IMR-90 (cell line): Measurements from ENCODE around the gene STX5. TPM values are rescaled to one million over a fixed set of nuclear protein-coding genes. Genes with fewer than 3 reads are reported as not detected.
"Not testable (repeated sequence)": the region's sequence is repeated elsewhere in the genome, so short reads cannot be mapped to it uniquely, and the experiment has no call there.

Experiments
- ATAC-seq: fragments of 200-7000 bp; cut with Tn5 transposase; 2 replicates; pipeline ENCODE4 v1.9.1; 2020; ENCODE audit warnings: low read depth, mild to moderate bottlenecking, moderate library complexity
- BruUV-seq: library from RNA; stranded (reverse); fragments of 400-500 nt; replicated peaks from 2 replicates; lab custom pipeline; 2021; lab: Mats Ljungman, UMichigan
- CTCF ChIA-PET: fragments of 300-600 bp; formaldehyde crosslinking; extraction: SDS; loops from one replicate; lab custom pipeline; 2021; ENCODE audit warnings: antibody characterized with exemption; lab: Yijun Ruan, JAX
- POLR2A ChIA-PET: fragments of 300-600 bp; sonication (Branson Sonifier 250); formaldehyde crosslinking; loops from one replicate; lab custom pipeline; 2022; ENCODE audit warnings: antibody characterized with exemption; ENCODE audit not compliant: unreplicated experiment; lab: Charles Lee
- DNase-seq: peaks from one replicate; pipeline ENCODE4 v3.0.0; 2013
- H2AFZ ChIP-seq: replicated peaks from 2 replicates; pipeline ENCODE3; 2013; ENCODE audit warnings: low read length, mild to moderate bottlenecking; ENCODE audit not compliant: poor library complexity
- H2AK5ac ChIP-seq: 2 replicates; pipeline ENCODE4 v1.6.1; 2013; ENCODE audit warnings: low read depth, low read length, inconsistent platforms
- H2AK9ac ChIP-seq: replicated peaks from 2 replicates; pipeline ENCODE3; 2013; ENCODE audit warnings: mild to moderate bottlenecking, low read depth, low read length, moderate library complexity; ENCODE audit not compliant: poor library complexity
- H2BK120ac ChIP-seq: 2 replicates; pipeline ENCODE4 v1.6.1; 2013; ENCODE audit warnings: low read depth, low read length, inconsistent platforms
- H2BK15ac ChIP-seq: 3 replicates; pipeline ENCODE4 v1.6.1; 2013; ENCODE audit warnings: low read depth, low read length, inconsistent platforms
- H2BK20ac ChIP-seq: 2 replicates; pipeline ENCODE4 v1.6.1; 2013; ENCODE audit warnings: low read depth, mild to moderate bottlenecking, inconsistent platforms, low read length, moderate library complexity
- H2BK5ac ChIP-seq: 2 replicates; pipeline ENCODE4 v1.6.1; 2013; ENCODE audit warnings: mild to moderate bottlenecking, low read depth, low read length, inconsistent platforms; ENCODE audit not compliant: poor library complexity, severe bottlenecking
- H3K14ac ChIP-seq: replicated peaks from 2 replicates; pipeline ENCODE4 v1.6.1; 2013; ENCODE audit warnings: low read depth, low read length, inconsistent platforms
- H3K18ac ChIP-seq: 2 replicates; pipeline ENCODE4 v1.6.1; 2013; ENCODE audit warnings: low read depth, low read length, control low read depth
- H3K23ac ChIP-seq: 2 replicates; pipeline ENCODE4 v1.6.1; 2013; ENCODE audit warnings: low read depth, low read length, inconsistent platforms
- H3K27ac ChIP-seq: 2 replicates; pipeline ENCODE4 v1.5.1; 2013; ENCODE audit warnings: mild to moderate bottlenecking, control low read depth, low read length; ENCODE audit not compliant: insufficient read depth
- H3K27me3 ChIP-seq: 2 replicates; pipeline ENCODE4 v1.6.1; 2013; ENCODE audit warnings: low read length; ENCODE audit not compliant: control insufficient read depth, insufficient read depth
- H3K36me3 ChIP-seq: 2 replicates; pipeline ENCODE4 v1.6.1; 2013; ENCODE audit warnings: low read length, mixed read lengths; ENCODE audit not compliant: control insufficient read depth, insufficient read depth
- H3K4ac ChIP-seq: 2 replicates; pipeline ENCODE4 v1.6.1; 2013; ENCODE audit warnings: low read depth, low read length, inconsistent platforms
- H3K4me1 ChIP-seq: 2 replicates; pipeline ENCODE4 v1.6.1; 2013; ENCODE audit warnings: low read length, mixed read lengths; ENCODE audit not compliant: control insufficient read depth, insufficient read depth
- H3K4me2 ChIP-seq: 2 replicates; pipeline ENCODE4 v1.6.1; 2013; ENCODE audit warnings: low read depth, mild to moderate bottlenecking, control low read depth, low read length, moderate library complexity
- H3K4me3 ChIP-seq: 2 replicates; pipeline ENCODE4 v1.5.1; 2013; ENCODE audit warnings: low read depth, mild to moderate bottlenecking, control low read depth, low read length, moderate library complexity; ENCODE audit not compliant: insufficient read depth
- H3K56ac ChIP-seq: 2 replicates; pipeline ENCODE4 v1.6.1; 2013; ENCODE audit warnings: low read length, inconsistent platforms; ENCODE audit not compliant: insufficient read depth; ENCODE audit errors: extremely low read depth
- H3K79me1 ChIP-seq, 2 experiments: 2 replicates each; pipeline ENCODE4 v1.6.1; 2013; ENCODE audit warnings: low read length in 2 of 2, inconsistent platforms in 1 of 2, low read depth in 1 of 2
- H3K9ac ChIP-seq: 2 replicates; pipeline ENCODE4 v1.6.1; 2013; ENCODE audit warnings: low read depth, low read length, control low read depth
- H3K9me1 ChIP-seq: 2 replicates; pipeline ENCODE4 v1.6.1; 2013; ENCODE audit warnings: low read length, inconsistent platforms; ENCODE audit not compliant: insufficient read depth
- H3K9me3 ChIP-seq: 2 replicates; pipeline ENCODE4 v1.6.1; 2013; ENCODE audit warnings: low read length; ENCODE audit not compliant: control insufficient read depth, insufficient read depth
- H4K20me1 ChIP-seq: 2 replicates; pipeline ENCODE4 v1.6.1; 2013; ENCODE audit warnings: low read length, inconsistent platforms; ENCODE audit not compliant: insufficient read depth
- H4K5ac ChIP-seq: 2 replicates; pipeline ENCODE4 v1.6.1; 2013; ENCODE audit warnings: mild to moderate bottlenecking, low read depth, low read length, control low read depth
- H4K8ac ChIP-seq, 2 experiments: 2 replicates each; pipeline ENCODE4 v1.6.1; 2013; ENCODE audit warnings: low read depth in 2 of 2, low read length in 2 of 2, control low read depth in 1 of 2, inconsistent platforms in 1 of 2
- H4K91ac ChIP-seq: 2 replicates; pipeline ENCODE4 v1.6.1; 2013; ENCODE audit warnings: low read depth, low read length, inconsistent platforms; ENCODE audit not compliant: insufficient read depth
- BHLHE40 ChIP-seq: fragments of 150-350 bp; IDR thresholded peaks from 2 replicates; pipeline ENCODE4 v1.6.1; 2016; ENCODE audit warnings: mild to moderate bottlenecking, low read depth, low read length
- CEBPB ChIP-seq: IDR thresholded peaks from 2 replicates; pipeline ENCODE4 v1.6.1; 2012; ENCODE audit warnings: low read depth, low read length, improper control_type of control experiment
- POLR2A ChIP-seq: IDR thresholded peaks from 2 replicates; pipeline ENCODE4 v1.6.1; 2012; ENCODE audit warnings: mild to moderate bottlenecking, low read depth, low read length
- WGBS, 2 experiments: methylation state at CpG; one replicate each; pipeline versions ENCODE4 v1.1.5 to v1.1.7; 2013; ENCODE audit warnings: missing lambda C conversion rate in 2 of 2; ENCODE audit not compliant: insufficient read length in 1 of 2; ENCODE audit errors: extremely low coverage in 2 of 2; 5-methylcytosine and 5-hydroxymethylcytosine counted together
- dilution Hi-C: fragments of 300-500 bp; cut with HindIII; formaldehyde crosslinking; loops from one replicate; pipeline ENCODE4 v1.14.3; 2018; ENCODE audit warnings: low sequenced_read_pairs; ENCODE audit not compliant: unreplicated experiment
- in situ Hi-C: fragments of 300-500 bp; cut with MboI; formaldehyde crosslinking; loops from 3 replicates; pipeline ENCODE4 v1.14.3; 2019; ENCODE audit warnings: low sequenced_read_pairs, inconsistent platforms, mixed read lengths
- intact Hi-C: fragments of 100-400 bp; cut with micrococcal nuclease; formaldehyde crosslinking; loops from 2 replicates; pipeline ENCODE4 v1.10.0; 2022
- polyA plus RNA-seq, 3 experiments: library from polyadenylated mRNA; depleted of rRNA; stranded (reverse); fragments of >200 nt; gene quantifications; 2 replicates each; pipeline ENCODE4 v1.2.3, GENCODE V29; 2012; ENCODE audit warnings: low replicate concordance in 1 of 3
- total RNA-seq: library from RNA; depleted of rRNA; stranded (reverse); fragments of >200 nt; gene quantifications from 2 replicates; pipeline ENCODE4 v1.2.3, GENCODE V29; 2012
- TF ChIP-seq, protein P1 (sequence below): fragments of 150-350 bp; IDR thresholded peaks from 2 replicates; pipeline ENCODE4 v1.6.1; 2017; ENCODE audit warnings: mild to moderate bottlenecking, antibody characterized with exemption, low read length, low read depth

STX5 gene
- total and polyA plus RNA-seq, 2 of the 4 experiments (the other 2 are of a cell fraction): 43.1 to 49.5 TPM

DNA sequence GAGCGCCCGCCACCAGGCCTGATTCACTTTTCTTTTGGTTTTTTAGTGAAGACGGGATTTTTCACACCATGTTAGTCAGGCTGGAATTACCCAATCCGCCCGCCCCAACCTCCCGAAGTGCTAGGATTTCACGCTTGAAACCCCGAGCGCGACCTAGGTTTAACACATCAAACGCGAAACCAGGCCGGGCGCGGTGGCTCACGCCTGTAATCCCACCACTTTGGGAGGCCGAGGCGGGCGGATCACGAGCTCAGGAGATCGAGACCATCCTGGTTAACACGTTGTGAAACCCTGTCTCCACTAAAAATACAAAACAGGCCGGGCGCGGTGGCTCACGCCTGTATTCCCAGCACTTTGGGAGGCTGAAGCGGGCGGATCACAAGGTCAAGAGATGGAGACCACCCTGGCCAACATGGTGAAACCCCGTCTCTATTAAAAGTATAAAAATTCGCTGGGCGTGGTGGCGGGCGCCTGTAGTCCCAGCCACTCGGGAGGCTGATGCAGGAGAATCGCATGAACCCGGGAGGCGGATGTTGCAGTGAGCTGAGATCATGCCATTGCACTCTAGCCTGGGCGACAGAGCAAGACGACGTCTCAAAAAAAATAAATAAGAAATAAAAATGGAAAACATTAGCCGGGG, 9.0 kb upstream of the STX5 start:
- H3K9me3 ChIP-seq, H3K36me3 ChIP-seq, H4K91ac ChIP-seq, H3K4me1 ChIP-seq, H3K9me1 ChIP-seq, dilution Hi-C loops, H2BK120ac ChIP-seq, H3K27me3 ChIP-seq, BruUV-seq, in situ Hi-C loops, H4K20me1 ChIP-seq, H2AK5ac ChIP-seq, H2BK20ac ChIP-seq, H2BK15ac ChIP-seq: not testable (repeated sequence)
- Histone ChIP-seq H2AK9ac (peak overlapping the region; percentile 84), H3K27ac (peak overlapping the region; percentile 83), H3K4ac (peak overlapping the region; percentile 2), H3K23ac (peak overlapping the region; percentile 9; the same call in 1 of the 2 replicates), H4K5ac (peak overlapping the region; percentile 55), H3K9ac (peak overlapping the region; percentile 78), H4K8ac (peak overlapping the region in 1 of 2 experiments; percentile 28; a peak in 2 of 4 replicates), H3K56ac (0 out of 2 replicates have a peak overlapping the region, but pooled peaks have one; percentile 35), H3K4me2 (peak overlapping the region; percentile 88), H2AFZ (peak overlapping the region; percentile 85), H3K4me3 (peak overlapping the region; percentile 71), H3K14ac (peak overlapping the region; percentile 6), H3K18ac (peak overlapping the region; percentile 74), H3K79me1 (peaks cover 10 to 25% of the 10 kb centered on the region in 2 experiments; a peak in 1 of 4 replicates), H2BK5ac (peak overlapping the region; percentile 73)
- TF ChIP-seq BHLHE40 (peak; percentile 96), CEBPB (peak; percentile 89), POLR2A (peak; percentile 87)
- TF ChIP-seq, protein P1, sequence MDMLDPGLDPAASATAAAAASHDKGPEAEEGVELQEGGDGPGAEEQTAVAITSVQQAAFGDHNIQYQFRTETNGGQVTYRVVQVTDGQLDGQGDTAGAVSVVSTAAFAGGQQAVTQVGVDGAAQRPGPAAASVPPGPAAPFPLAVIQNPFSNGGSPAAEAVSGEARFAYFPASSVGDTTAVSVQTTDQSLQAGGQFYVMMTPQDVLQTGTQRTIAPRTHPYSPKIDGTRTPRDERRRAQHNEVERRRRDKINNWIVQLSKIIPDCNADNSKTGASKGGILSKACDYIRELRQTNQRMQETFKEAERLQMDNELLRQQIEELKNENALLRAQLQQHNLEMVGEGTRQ: peak; percentile 14; the same call in 1 of the 2 replicates
- 0% methylated on average over 7 of the region's 41 CpGs; no CpG with 5 or more reads in 1 of the 2 experiments for WGBS, 2 experiments
- ATAC-seq (peak; percentile 1; the same call in 1 of the 2 replicates), DNase-seq (peak; percentile 81)
- ChIA-PET CTCF (interaction anchor here (1.0 kb wide), 1 partner anchor 54 kb away, joined by 3 read pairs; no protein-coding TSS in a partner anchor), POLR2A (interaction anchor here (0.6 to 2.1 kb wide), 13 partner anchors 9 to 480 kb away, joined by 3 to 16 read pairs (median 6); partner anchors contain the start of genes HNRNPUL2, INTS5, NXF1 and SLC3A2)
- intact Hi-C loops: loop anchor here (1.0 to 2.0 kb wide), 2 partner anchors 22 to 40 kb away; no protein-coding TSS in a partner anchor
